ENCODE measurements around the gene TANGO2. TPM values are rescaled to one million over a fixed set of nuclear protein-coding genes. Genes with fewer than 3 reads are reported as not detected.

Gene TANGO2
- total RNA-seq, 1 experiment from 2014 or later, result 14.6 TPM

- Histone ChIP-seq H2BK12ac (ENCODE audit: insufficient read length, low read depth, low read length) (no peak overlapping the region), H3K4me1 (ENCODE audit: insufficient read depth, low read length) (peaks cover 2% of the 10 kb centered on the region; the same call in 1 of the 2 replicates), H3K79me2 (ENCODE audit: insufficient read depth, low read length) (0 out of 2 replicates have a peak, but pooled peaks cover 2% of the 10 kb centered on the region), H2BK120ac (ENCODE audit: low read depth, low read length, poor library complexity, severe bottlenecking) (no peak overlapping the region), H3K23ac (ENCODE audit: insufficient read length, low read depth, low read length) (no peak overlapping the region), H4K91ac (ENCODE audit: insufficient read length, low read depth, low read length) (no peak overlapping the region), H2AFZ (ENCODE audit: low read length) (no peak overlapping the region), H2AK5ac (ENCODE audit: insufficient read length, low read length) (no peak overlapping the region), H3K27me3 (ENCODE audit: insufficient read depth, low read length) (no peaks in the 10 kb centered on the region; the same call in 1 of the 2 replicates), H3T11ph (ENCODE audit: low read length) (no peak overlapping the region), H3K79me1 (ENCODE audit: insufficient read depth, low read depth, low read length, poor library complexity, severe bottlenecking) (no peaks in the 10 kb centered on the region), H3K4ac (ENCODE audit: low read depth, low read length) (no peak overlapping the region), H4K20me1 (ENCODE audit: control insufficient read depth, insufficient read depth, insufficient read length) (no peaks in the 10 kb centered on the region), H4K8ac (replicated peaks; ENCODE audit: insufficient read length, low read depth, low read length) (no peak overlapping the region), H2BK15ac (ENCODE audit: low read depth, low read length) (no peak overlapping the region), H3K14ac (ENCODE audit: insufficient read depth, low read length) (no peak overlapping the region), H3K18ac (ENCODE audit: insufficient read length, low read depth, low read length) (no peak overlapping the region), H4K5ac (ENCODE audit: insufficient read length, low read depth, low read length) (no peak overlapping the region), H3K9ac (ENCODE audit: extremely low read depth, insufficient read length, low read length) (no peak overlapping the region), H3K56ac (ENCODE audit: insufficient read length, low read depth, low read length) (no peak overlapping the region), H3K23me2 (ENCODE audit: insufficient read length, low read depth, low read length, poor library complexity, severe bottlenecking) (no peaks in the 10 kb centered on the region), H3K27ac (ENCODE audit: insufficient read length, low read depth, low read length) (no peak overlapping the region), H3K9me3 (ENCODE audit: control insufficient read depth, low read depth, low read length) (no peaks in the 10 kb centered on the region), H3K4me2 (ENCODE audit: insufficient read depth, insufficient read length, low read length) (no peak overlapping the region), H2BK5ac (ENCODE audit: insufficient read length, low read length) (no peak overlapping the region), H2BK20ac (ENCODE audit: low read depth, low read length, poor library complexity, severe bottlenecking) (no peak overlapping the region)
- Mint-ChIP-seq H3K27ac (peak overlapping the region in 2 of 3 experiments; percentile 45 to 47; a peak in 2 of 7 replicates), H3K4me3 (no peak overlapping the region), H3K27me3 (ENCODE audit: low read depth) (no peaks in the 10 kb centered on the region), H3K4me1 (peaks cover 19 to 22% of the 10 kb centered on the region in 2 experiments), H3K36me3 (ENCODE audit: insufficient read depth in 1 of 3, low read depth in 3 of 3) (peaks cover 43 to 96% (median 93%) of the 10 kb centered on the region in 3 experiments; a peak in 6 of 7 replicates), H3K9me3 (no peaks in the 10 kb centered on the region)
- WGBS (ENCODE audit: extremely low coverage, insufficient read length, low lambda C conversion rate), result no CpG with 5 or more reads among the region's 12 CpGs
- DNase-seq, result no peak
- peak; percentile 48; the same call in 2 of the 3 replicates for TF ChIP-seq CTCF (conservative IDR thresholded peaks at IDR 0.05)
These were observed 81.4 kb downstream of the TANGO2 start for GRCh38 chr22:20102203-20102780.
